ENCODE measurements around the gene IER5L.
"Not testable (repeated sequence)": the region's sequence is repeated elsewhere in the genome, so short reads cannot be mapped to it uniquely, and the experiment has no call there.

IER5L gene

GRCh38 chr9:129197978-129198318, 19.9 kb upstream of the IER5L start:
- CTCF ChIA-PET, result interaction anchor here (1.5 kb wide), 1 partner anchor 427 kb away, joined by 4 read pairs; no protein-coding TSS in a partner anchor
- Mint-ChIP-seq H3K9me3 (no peaks in the 10 kb centered on the region), H3K4me1 (peaks cover 3% of the 10 kb centered on the region), H3K27me3 (peaks cover 59% of the 10 kb centered on the region), H3K4me3 (no peak overlapping the region), H3K27ac (no peak overlapping the region), H3K36me3 (no peaks in the 10 kb centered on the region)
- no peak for DNase-seq

DNA sequence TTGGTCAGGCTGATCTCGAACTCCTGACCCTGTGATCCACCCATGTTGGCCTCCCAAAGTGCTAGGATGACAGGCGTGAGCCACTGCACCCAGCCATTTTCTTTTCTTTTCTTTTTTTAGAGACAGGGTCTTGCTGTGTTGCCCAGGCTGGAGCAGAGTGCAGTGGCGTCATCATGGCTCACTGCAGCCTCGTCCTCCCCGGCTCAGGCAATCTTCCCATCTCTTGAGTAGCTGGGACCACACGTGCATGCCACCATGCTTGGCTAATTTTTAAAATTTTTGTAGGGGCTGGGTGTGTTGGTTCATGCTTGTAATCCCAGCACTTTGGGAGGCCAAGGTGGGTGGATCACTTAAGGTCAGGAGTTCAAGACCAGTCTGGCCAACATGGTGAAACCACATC, 19.0 kb upstream of the IER5L start:
- CTCF ChIA-PET, result interaction anchor here (1.5 kb wide), 1 partner anchor 428 kb away, joined by 4 read pairs; no protein-coding TSS in a partner anchor
- H3K4me1 Mint-ChIP-seq, H3K27ac Mint-ChIP-seq, H3K9me3 Mint-ChIP-seq, H3K4me3 Mint-ChIP-seq, H3K36me3 Mint-ChIP-seq, DNase-seq: not testable (repeated sequence)
- peaks cover 65% of the 10 kb centered on the region for H3K27me3 Mint-ChIP-seq

DNA sequence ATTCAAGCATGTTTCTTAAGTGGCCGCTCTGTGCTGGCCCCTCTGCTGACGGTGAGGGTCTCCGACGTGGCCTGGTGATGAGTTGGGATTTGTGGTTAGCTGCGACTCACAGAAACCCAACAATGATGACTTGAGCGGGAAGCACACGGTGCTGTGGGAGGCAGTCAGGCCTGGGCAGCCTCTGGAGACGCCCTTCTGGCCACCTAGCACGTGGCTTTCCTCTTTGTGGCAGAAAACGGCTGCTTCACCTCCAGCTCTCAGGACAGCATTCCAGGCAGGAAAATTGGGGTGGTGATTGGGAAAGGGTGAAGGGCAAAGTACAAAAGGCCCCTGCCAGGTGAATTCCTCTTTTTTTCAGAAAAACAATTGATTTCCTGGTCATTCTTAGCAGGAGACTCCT, 17.5 kb upstream of the IER5L start:
- no peaks in the 10 kb centered on the region for H3K4me1 Mint-ChIP-seq

GRCh38 chr9:129194221-129194620, 16.2 kb upstream of the IER5L start:
- Mint-ChIP-seq H3K27me3 (peaks cover 87% of the 10 kb centered on the region), H3K9me3 (no peaks in the 10 kb centered on the region), H3K4me1 (no peaks in the 10 kb centered on the region), H3K4me3 (no peak overlapping the region), H3K36me3 (no peaks in the 10 kb centered on the region), H3K27ac (no peak overlapping the region)
- no peak for DNase-seq
- CTCF ChIA-PET, result no interaction called here

More for the DNA sequence above, 17.5 kb upstream of the IER5L start:
- Mint-ChIP-seq H3K9me3 (no peaks in the 10 kb centered on the region), H3K27me3 (peaks cover 76% of the 10 kb centered on the region), H3K36me3 (no peaks in the 10 kb centered on the region), H3K27ac (no peak overlapping the region), H3K4me3 (no peak overlapping the region)
- CTCF ChIA-PET, result no interaction called here
- no peak for DNase-seq

- CTCF ChIA-PET, result interaction anchor here (0.7 kb wide), 1 partner anchor 16 kb away, joined by 3 read pairs; the partner anchor contains the start of gene IER5L
- DNase-seq, result no peak
- Mint-ChIP-seq H3K4me3 (no peak overlapping the region), H3K4me1 (no peaks in the 10 kb centered on the region), H3K36me3 (no peaks in the 10 kb centered on the region), H3K27me3 (peaks cover 81% of the 10 kb centered on the region), H3K9me3 (no peaks in the 10 kb centered on the region), H3K27ac (no peak overlapping the region)
Measured at GRCh38 chr9:129193655-129194054, 15.6 kb upstream of the IER5L start.

- CTCF ChIA-PET, result interaction anchor here (0.7 to 1.6 kb wide), 3 partner anchors 48 to 420 kb away, joined by 3 read pairs; no protein-coding TSS in a partner anchor
- no peak for DNase-seq
- Mint-ChIP-seq H3K4me1 (no peaks in the 10 kb centered on the region), H3K9me3 (no peaks in the 10 kb centered on the region), H3K27ac (no peak overlapping the region), H3K4me3 (no peak overlapping the region), H3K36me3 (no peaks in the 10 kb centered on the region), H3K27me3 (peaks cover 62% of the 10 kb centered on the region)
Measured at GRCh38 chr9:129191234-129191633, 13.2 kb upstream of the IER5L start.

- not testable (repeated sequence) for H3K27ac Mint-ChIP-seq, H3K36me3 Mint-ChIP-seq, DNase-seq, H3K9me3 Mint-ChIP-seq, H3K4me3 Mint-ChIP-seq, H3K4me1 Mint-ChIP-seq
- peaks cover 52% of the 10 kb centered on the region for H3K27me3 Mint-ChIP-seq
- CTCF ChIA-PET, result interaction anchor here (0.6 kb wide), 1 partner anchor 377 kb away, joined by 3 read pairs; no protein-coding TSS in a partner anchor
Measured at GRCh38 chr9:129189971-129190370, 11.9 kb upstream of the IER5L start.

GRCh38 chr9:129187042-129187441, 9.0 kb upstream of the IER5L start:
- no peak for DNase-seq
- CTCF ChIA-PET, result interaction anchor here (1.4 kb wide), 1 partner anchor 9 kb away, joined by 3 read pairs; the partner anchor contains the start of gene IER5L
- no peak overlapping the region for H3K27ac Mint-ChIP-seq
- H3K36me3 Mint-ChIP-seq, result no peaks in the 10 kb centered on the region
- H3K4me1 Mint-ChIP-seq, result peaks cover 8% of the 10 kb centered on the region
- peaks cover 37% of the 10 kb centered on the region for H3K27me3 Mint-ChIP-seq
- H3K9me3 Mint-ChIP-seq, result no peaks in the 10 kb centered on the region
- H3K4me3 Mint-ChIP-seq, result no peak overlapping the region

- no peak overlapping the region for H3K4me3 Mint-ChIP-seq
- peak; percentile 41 for DNase-seq
- CTCF ChIA-PET, result interaction anchor here (0.8 kb wide), 1 partner anchor 13 kb away, joined by 3 read pairs; no protein-coding TSS in a partner anchor
Measured at GRCh38 chr9:129185991-129186390, 7.9 kb upstream of the IER5L start.

DNA sequence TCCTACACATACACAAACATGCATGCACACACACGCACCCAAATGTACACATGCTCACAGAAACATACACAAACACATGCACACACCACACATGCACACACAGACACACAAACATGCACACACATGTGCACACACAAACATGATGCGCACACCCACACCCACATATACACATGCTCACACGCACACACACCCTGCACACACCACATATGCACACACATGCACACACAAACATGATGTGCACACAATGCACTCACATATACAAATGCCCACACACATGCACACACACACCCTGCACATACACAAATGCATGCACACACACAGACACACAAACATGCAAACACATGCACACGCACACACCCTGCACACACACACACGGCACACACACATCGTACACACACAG, 7.3 kb upstream of the IER5L start:
- Mint-ChIP-seq H3K4me1 (peaks cover 8% of the 10 kb centered on the region), H3K4me3 (no peak overlapping the region), H3K36me3 (no peaks in the 10 kb centered on the region), H3K27me3 (peaks cover 36% of the 10 kb centered on the region), H3K27ac (no peak overlapping the region), H3K9me3 (no peaks in the 10 kb centered on the region)
- no peak for DNase-seq
- CTCF ChIA-PET, result no interaction called here

More at GRCh38 chr9:129185991-129186390, 7.9 kb upstream of the IER5L start:
- Mint-ChIP-seq H3K4me1 (peaks cover 8% of the 10 kb centered on the region), H3K27me3 (peaks cover 35% of the 10 kb centered on the region), H3K9me3 (no peaks in the 10 kb centered on the region), H3K36me3 (no peaks in the 10 kb centered on the region), H3K27ac (no peak overlapping the region)

DNA sequence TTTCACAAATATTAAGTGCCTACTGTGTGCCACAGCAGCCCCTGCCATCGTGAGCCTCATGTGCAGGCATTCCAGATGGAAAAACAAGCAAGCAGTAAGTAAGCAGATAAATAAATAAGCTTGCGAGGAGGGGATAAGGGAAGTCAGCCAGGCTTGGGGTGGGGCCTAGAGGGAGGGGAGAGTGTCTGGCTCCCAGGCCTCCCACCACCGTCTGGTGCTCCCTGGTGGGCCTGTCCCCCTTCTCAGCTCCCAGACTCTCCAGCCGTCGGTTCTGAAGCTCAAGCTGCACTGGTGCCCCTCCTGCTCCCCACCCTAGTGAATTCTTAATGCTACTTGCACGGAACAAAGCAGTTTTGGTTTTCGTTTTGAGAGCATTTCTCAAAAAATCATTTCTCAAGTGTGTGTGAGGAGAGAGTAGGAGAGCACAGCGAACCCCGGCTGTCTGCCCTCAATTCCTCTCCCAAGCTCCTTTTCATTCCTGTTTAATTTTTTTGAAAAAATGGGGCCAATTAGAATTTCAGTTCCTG, 6.6 kb upstream of the IER5L start:
- Mint-ChIP-seq H3K27me3 (peaks cover 32% of the 10 kb centered on the region), H3K27ac (no peak overlapping the region), H3K9me3 (no peaks in the 10 kb centered on the region), H3K36me3 (no peaks in the 10 kb centered on the region), H3K4me3 (no peak overlapping the region), H3K4me1 (peaks cover 8% of the 10 kb centered on the region)
- CTCF ChIA-PET, result interaction anchor here (0.6 to 1.9 kb wide), 4 partner anchors 15 to 141 kb away, joined by 3 to 6 read pairs (median 4); no protein-coding TSS in a partner anchor
- DNase-seq, result no peak

GRCh38 chr9:129184219-129184524, 6.1 kb upstream of the IER5L start:
- no peaks in the 10 kb centered on the region for H3K9me3 Mint-ChIP-seq
- peaks cover 8% of the 10 kb centered on the region for H3K4me1 Mint-ChIP-seq
- CTCF ChIA-PET, result interaction anchor here (0.6 to 1.9 kb wide), 5 partner anchors 10 to 142 kb away, joined by 3 to 6 read pairs (median 4); no protein-coding TSS in a partner anchor
- no peak overlapping the region for H3K4me3 Mint-ChIP-seq
- no peak overlapping the region for H3K27ac Mint-ChIP-seq
- H3K27me3 Mint-ChIP-seq, result peaks cover 32% of the 10 kb centered on the region
- DNase-seq, result no peak
- H3K36me3 Mint-ChIP-seq, result no peaks in the 10 kb centered on the region

DNA sequence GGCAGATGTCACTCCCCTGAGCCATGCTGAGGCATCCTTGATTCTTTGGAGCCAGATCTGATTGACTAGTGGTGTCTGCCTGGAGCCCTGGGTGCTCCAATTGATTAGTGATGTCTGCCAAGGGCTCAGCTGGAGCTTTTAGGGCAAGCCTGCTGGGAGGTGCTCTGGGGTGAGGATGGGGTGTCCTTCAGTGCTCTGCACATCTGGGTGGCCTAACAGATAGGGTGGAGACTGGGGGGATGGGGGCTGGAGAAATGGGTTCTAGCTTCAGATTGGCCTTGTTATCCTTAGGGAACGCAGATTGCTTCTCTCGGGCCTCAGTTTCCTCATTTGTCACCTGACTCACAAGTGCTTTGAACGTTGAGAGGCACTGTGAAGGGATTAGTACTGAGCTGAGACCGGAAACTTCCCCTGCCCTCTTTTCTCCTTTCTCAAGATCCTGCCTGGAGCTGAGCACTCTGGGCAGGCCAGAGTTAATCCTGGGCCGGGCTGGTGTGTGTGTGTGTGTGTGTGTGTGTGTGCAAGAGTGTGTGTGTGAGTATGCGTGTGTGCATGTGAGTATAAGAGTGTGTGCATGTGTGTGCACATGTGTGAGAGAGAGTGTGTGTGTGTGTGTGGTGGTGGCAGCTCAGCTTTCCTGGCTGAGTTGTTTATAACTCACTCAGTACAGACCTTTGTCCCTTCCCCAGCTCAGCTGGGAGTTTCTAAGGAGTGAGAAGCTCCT, 5.6 kb upstream of the IER5L start:
- H3K27me3 Mint-ChIP-seq, result peaks cover 36% of the 10 kb centered on the region
- CTCF ChIA-PET, result interaction anchor here (0.6 to 1.9 kb wide), 5 partner anchors 9 to 142 kb away, joined by 3 to 6 read pairs (median 4); no protein-coding TSS in a partner anchor
- H3K4me3 Mint-ChIP-seq, result no peak overlapping the region
- H3K4me1 Mint-ChIP-seq, result peaks cover 11% of the 10 kb centered on the region
- H3K27ac Mint-ChIP-seq, result no peak overlapping the region
- H3K9me3 Mint-ChIP-seq, result no peaks in the 10 kb centered on the region
- no peaks in the 10 kb centered on the region for H3K36me3 Mint-ChIP-seq
- DNase-seq, result no peak

GRCh38 chr9:129182625-129183494, 4.8 kb upstream of the IER5L start:
- H3K27ac Mint-ChIP-seq, result no peak overlapping the region
- peaks cover 42% of the 10 kb centered on the region for H3K27me3 Mint-ChIP-seq
- no peaks in the 10 kb centered on the region for H3K9me3 Mint-ChIP-seq
- H3K4me3 Mint-ChIP-seq, result no peak overlapping the region
- CTCF ChIA-PET, result interaction anchor here (1.1 to 1.9 kb wide), 2 partner anchors 9 to 51 kb away, joined by 4 to 6 read pairs; no protein-coding TSS in a partner anchor
- DNase-seq, result no peak
- H3K4me1 Mint-ChIP-seq, result peaks cover 11% of the 10 kb centered on the region
- no peaks in the 10 kb centered on the region for H3K36me3 Mint-ChIP-seq

Data from activated naive CD4-positive, alpha-beta T cell treated with anti-CD3 and anti-CD28 coated beads, Interleukin-2, amount 10 ng/mL, durations not matched to agents 7 days and 5 days (primary cell).